ENCODE data around the gene RNF112. TPM values are rescaled to one million over a fixed set of nuclear protein-coding genes. Genes with fewer than 3 reads are reported as not detected.
A peak's percentile ranks its signal among the peaks of the same experiment; 100 is the strongest.

The RNF112 gene
- total and polyA plus RNA-seq, 2 of the 13 experiments (the other 11 are each of a cell fraction or from before 2014, with no cell fraction given), result 0.05 TPM; not detected in 1

DNA sequence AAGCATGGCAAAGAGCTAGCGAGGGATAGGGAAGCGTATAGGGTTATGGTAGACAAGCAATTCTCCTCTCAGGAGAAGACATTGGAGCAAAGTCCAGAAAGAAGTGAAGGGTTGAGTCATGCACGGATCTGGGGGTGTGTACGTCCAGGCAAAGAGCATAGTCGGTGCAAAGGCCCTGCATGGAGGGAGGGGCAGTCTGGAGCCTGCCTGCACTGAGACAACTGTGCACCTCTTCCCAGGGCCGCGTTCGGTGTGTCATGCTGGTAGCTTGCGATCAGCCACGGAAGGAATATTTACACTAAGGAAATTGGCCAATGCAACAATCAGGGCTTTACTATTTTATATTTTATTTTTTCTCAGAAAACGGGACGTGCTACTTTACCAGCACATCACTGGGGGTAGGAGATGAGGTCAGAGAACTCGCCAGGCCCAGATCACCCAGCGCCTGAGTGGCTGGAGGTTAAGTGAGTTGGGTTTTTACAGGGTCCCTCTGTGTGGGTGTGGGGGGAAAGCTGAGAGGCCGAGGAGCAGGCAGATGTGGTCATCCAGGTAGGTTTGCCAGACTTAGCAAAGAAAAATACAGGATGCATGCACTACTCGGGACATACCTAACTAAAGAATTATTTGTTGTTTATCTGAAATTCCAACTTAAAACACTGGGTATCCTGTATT, 41.8 kb upstream of the RNF112 start (continued):
- TF ChIP-seq, protein P1, sequence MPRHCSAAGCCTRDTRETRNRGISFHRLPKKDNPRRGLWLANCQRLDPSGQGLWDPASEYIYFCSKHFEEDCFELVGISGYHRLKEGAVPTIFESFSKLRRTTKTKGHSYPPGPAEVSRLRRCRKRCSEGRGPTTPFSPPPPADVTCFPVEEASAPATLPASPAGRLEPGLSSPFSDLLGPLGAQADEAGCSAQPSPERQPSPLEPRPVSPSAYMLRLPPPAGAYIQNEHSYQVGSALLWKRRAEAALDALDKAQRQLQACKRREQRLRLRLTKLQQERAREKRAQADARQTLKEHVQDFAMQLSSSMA (CRISPR knock-in tag; IDR thresholded peaks at IDR 0.05), result no peak
- TF ChIP-seq, protein P2, sequence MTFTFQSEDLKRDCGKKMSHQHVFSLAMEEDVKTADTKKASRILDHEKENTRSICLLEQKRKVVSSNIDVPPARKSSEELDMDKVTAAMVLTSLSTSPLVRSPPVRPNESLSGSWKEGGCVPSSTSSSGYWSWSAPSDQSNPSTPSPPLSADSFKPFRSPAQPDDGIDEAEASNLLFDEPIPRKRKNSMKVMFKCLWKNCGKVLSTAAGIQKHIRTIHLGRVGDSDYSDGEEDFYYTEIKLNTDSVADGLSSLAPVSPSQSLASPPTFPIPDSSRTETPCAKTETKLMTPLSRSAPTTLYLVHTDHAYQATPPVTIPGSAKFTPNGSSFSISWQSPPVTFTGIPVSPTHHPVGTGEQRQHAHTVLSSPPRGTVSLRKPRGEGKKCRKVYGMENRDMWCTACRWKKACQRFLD (CRISPR knock-in tag; IDR thresholded peaks at IDR 0.05; ENCODE audit: borderline replicate concordance), result no peak
- TF ChIP-seq ZNF431 (CRISPR knock-in tag; IDR thresholded peaks at IDR 0.05; ENCODE audit: borderline replicate concordance, low read depth) (no peak), MEIS1 (CRISPR knock-in tag; IDR thresholded peaks at IDR 0.05; ENCODE audit: borderline replicate concordance) (no peak), HCFC1 (IDR thresholded peaks at IDR 0.05; ENCODE audit: low read depth, low read length) (no peak), PPARG (CRISPR knock-in tag; conservative IDR thresholded peaks at IDR 0.05) (no peak), ZMYM2 (CRISPR knock-in tag; IDR thresholded peaks at IDR 0.05) (no peak; the same call in 1 of the 2 replicates), ZNF230 (CRISPR knock-in tag; IDR thresholded peaks at IDR 0.05) (no peak), SNAI1 (CRISPR knock-in tag; IDR thresholded peaks at IDR 0.05; ENCODE audit: borderline replicate concordance) (no peak), ZNF124 (CRISPR knock-in tag; IDR thresholded peaks at IDR 0.05) (peak; percentile 36; the same call in 1 of the 2 replicates), HNF4G (IDR thresholded peaks at IDR 0.05; ENCODE audit: borderline replicate concordance, low read depth, low read length) (peak; percentile 82), HNF4G (CRISPR knock-in tag; IDR thresholded peaks at IDR 0.05; ENCODE audit: borderline replicate concordance, low read depth) (peak; percentile 44; the same call in 1 of the 2 replicates), ZNF296 (CRISPR knock-in tag; conservative IDR thresholded peaks at IDR 0.05) (no peak)
- TF ChIP-seq, protein P3, sequence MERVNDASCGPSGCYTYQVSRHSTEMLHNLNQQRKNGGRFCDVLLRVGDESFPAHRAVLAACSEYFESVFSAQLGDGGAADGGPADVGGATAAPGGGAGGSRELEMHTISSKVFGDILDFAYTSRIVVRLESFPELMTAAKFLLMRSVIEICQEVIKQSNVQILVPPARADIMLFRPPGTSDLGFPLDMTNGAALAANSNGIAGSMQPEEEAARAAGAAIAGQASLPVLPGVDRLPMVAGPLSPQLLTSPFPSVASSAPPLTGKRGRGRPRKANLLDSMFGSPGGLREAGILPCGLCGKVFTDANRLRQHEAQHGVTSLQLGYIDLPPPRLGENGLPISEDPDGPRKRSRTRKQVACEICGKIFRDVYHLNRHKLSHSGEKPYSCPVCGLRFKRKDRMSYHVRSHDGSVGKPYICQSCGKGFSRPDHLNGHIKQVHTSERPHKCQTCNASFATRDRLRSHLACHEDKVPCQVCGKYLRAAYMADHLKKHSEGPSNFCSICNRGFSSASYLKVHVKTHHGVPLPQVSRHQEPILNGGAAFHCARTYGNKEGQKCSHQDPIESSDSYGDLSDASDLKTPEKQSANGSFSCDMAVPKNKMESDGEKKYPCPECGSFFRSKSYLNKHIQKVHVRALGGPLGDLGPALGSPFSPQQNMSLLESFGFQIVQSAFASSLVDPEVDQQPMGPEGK (CRISPR knock-in tag; IDR thresholded peaks at IDR 0.05), result peak; percentile 62
- TF ChIP-seq, protein P4, sequence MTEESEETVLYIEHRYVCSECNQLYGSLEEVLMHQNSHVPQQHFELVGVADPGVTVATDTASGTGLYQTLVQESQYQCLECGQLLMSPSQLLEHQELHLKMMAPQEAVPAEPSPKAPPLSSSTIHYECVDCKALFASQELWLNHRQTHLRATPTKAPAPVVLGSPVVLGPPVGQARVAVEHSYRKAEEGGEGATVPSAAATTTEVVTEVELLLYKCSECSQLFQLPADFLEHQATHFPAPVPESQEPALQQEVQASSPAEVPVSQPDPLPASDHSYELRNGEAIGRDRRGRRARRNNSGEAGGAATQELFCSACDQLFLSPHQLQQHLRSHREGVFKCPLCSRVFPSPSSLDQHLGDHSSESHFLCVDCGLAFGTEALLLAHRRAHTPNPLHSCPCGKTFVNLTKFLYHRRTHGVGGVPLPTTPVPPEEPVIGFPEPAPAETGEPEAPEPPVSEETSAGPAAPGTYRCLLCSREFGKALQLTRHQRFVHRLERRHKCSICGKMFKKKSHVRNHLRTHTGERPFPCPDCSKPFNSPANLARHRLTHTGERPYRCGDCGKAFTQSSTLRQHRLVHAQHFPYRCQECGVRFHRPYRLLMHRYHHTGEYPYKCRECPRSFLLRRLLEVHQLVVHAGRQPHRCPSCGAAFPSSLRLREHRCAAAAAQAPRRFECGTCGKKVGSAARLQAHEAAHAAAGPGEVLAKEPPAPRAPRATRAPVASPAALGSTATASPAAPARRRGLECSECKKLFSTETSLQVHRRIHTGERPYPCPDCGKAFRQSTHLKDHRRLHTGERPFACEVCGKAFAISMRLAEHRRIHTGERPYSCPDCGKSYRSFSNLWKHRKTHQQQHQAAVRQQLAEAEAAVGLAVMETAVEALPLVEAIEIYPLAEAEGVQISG (CRISPR knock-in tag; IDR thresholded peaks at IDR 0.05), result peak; percentile 73
- TF ChIP-seq, protein P5, sequence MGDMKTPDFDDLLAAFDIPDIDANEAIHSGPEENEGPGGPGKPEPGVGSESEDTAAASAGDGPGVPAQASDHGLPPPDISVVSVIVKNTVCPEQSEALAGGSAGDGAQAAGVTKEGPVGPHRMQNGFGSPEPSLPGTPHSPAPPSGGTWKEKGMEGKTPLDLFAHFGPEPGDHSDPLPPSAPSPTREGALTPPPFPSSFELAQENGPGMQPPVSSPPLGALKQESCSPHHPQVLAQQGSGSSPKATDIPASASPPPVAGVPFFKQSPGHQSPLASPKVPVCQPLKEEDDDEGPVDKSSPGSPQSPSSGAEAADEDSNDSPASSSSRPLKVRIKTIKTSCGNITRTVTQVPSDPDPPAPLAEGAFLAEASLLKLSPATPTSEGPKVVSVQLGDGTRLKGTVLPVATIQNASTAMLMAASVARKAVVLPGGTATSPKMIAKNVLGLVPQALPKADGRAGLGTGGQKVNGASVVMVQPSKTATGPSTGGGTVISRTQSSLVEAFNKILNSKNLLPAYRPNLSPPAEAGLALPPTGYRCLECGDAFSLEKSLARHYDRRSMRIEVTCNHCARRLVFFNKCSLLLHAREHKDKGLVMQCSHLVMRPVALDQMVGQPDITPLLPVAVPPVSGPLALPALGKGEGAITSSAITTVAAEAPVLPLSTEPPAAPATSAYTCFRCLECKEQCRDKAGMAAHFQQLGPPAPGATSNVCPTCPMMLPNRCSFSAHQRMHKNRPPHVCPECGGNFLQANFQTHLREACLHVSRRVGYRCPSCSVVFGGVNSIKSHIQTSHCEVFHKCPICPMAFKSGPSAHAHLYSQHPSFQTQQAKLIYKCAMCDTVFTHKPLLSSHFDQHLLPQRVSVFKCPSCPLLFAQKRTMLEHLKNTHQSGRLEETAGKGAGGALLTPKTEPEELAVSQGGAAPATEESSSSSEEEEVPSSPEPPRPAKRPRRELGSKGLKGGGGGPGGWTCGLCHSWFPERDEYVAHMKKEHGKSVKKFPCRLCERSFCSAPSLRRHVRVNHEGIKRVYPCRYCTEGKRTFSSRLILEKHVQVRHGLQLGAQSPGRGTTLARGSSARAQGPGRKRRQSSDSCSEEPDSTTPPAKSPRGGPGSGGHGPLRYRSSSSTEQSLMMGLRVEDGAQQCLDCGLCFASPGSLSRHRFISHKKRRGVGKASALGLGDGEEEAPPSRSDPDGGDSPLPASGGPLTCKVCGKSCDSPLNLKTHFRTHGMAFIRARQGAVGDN (CRISPR knock-in tag; IDR thresholded peaks at IDR 0.05), result 0 out of 2 replicates have a peak, but pooled peaks have one; percentile 19
- TF ChIP-seq, protein P6, sequence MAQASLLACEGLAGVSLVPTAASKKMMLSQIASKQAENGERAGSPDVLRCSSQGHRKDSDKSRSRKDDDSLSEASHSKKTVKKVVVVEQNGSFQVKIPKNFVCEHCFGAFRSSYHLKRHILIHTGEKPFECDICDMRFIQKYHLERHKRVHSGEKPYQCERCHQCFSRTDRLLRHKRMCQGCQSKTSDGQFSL (CRISPR knock-in tag; IDR thresholded peaks at IDR 0.05), result 0 out of 2 replicates have a peak, but pooled peaks have one; percentile 40

All from HepG2 (cell line).